ENCODE results near the gene CNTF.

The CNTF gene

DNA sequence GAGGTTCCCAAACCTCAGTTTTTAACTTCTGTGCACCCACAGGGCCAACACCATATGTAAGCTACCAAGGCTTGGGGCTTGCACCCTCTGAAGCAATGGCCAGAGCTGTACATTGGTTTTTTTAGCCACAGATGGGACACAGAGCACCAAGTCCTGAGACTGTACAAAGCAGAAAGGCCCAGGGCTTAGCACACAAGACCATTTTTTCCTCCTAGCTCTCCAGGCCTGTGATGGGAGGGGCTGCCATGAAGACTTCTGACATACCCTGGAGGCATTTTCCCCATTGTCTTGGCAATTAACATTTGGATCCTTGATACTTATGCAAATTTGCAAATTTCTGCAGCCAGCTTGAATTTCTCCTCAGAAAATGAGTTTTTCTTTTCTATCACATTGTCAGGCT, 23.4 kb downstream of the CNTF start:
- TF ChIP-seq CSRNP3 (CRISPR knock-in tag; IDR thresholded peaks at IDR 0.05) (no peak), ZNF70 (CRISPR knock-in tag; IDR thresholded peaks at IDR 0.05) (no peak), CREB5 (CRISPR knock-in tag; IDR thresholded peaks at IDR 0.05; ENCODE audit: low read depth) (no peak), BACH2 (CRISPR knock-in tag; IDR thresholded peaks at IDR 0.05; ENCODE audit: borderline replicate concordance) (no peak), GLIS3 (CRISPR knock-in tag; IDR thresholded peaks at IDR 0.05) (no peak), PPARA (CRISPR knock-in tag; IDR thresholded peaks at IDR 0.05; ENCODE audit: borderline replicate concordance) (no peak), SNAI2 (CRISPR knock-in tag; IDR thresholded peaks at IDR 0.05) (no peak), PATZ1 (CRISPR knock-in tag; IDR thresholded peaks at IDR 0.05; ENCODE audit: borderline replicate concordance) (no peak), TOX (CRISPR knock-in tag; IDR thresholded peaks at IDR 0.05; ENCODE audit: borderline replicate concordance) (no peak), ARNTL (CRISPR knock-in tag; IDR thresholded peaks at IDR 0.05; ENCODE audit: borderline replicate concordance, low read depth) (no peak), ZFP3 (CRISPR knock-in tag; IDR thresholded peaks at IDR 0.05) (no peak), ESRRG (CRISPR knock-in tag; IDR thresholded peaks at IDR 0.05) (no peak), ZFP30 (CRISPR knock-in tag; IDR thresholded peaks at IDR 0.05) (no peak), ZC3H10 (CRISPR knock-in tag; IDR thresholded peaks at IDR 0.05) (no peak)
- TF ChIP-seq, protein P1, sequence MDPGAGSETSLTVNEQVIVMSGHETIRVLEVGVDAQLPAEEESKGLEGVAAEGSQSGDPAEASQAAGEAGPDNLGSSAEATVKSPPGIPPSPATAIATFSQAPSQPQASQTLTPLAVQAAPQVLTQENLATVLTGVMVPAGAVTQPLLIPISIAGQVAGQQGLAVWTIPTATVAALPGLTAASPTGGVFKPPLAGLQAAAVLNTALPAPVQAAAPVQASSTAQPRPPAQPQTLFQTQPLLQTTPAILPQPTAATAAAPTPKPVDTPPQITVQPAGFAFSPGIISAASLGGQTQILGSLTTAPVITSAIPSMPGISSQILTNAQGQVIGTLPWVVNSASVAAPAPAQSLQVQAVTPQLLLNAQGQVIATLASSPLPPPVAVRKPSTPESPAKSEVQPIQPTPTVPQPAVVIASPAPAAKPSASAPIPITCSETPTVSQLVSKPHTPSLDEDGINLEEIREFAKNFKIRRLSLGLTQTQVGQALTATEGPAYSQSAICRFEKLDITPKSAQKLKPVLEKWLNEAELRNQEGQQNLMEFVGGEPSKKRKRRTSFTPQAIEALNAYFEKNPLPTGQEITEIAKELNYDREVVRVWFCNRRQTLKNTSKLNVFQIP (CRISPR knock-in tag; IDR thresholded peaks at IDR 0.05; ENCODE audit: borderline replicate concordance, low read depth) = no peak
- ATAC-seq = no peak

DNA sequence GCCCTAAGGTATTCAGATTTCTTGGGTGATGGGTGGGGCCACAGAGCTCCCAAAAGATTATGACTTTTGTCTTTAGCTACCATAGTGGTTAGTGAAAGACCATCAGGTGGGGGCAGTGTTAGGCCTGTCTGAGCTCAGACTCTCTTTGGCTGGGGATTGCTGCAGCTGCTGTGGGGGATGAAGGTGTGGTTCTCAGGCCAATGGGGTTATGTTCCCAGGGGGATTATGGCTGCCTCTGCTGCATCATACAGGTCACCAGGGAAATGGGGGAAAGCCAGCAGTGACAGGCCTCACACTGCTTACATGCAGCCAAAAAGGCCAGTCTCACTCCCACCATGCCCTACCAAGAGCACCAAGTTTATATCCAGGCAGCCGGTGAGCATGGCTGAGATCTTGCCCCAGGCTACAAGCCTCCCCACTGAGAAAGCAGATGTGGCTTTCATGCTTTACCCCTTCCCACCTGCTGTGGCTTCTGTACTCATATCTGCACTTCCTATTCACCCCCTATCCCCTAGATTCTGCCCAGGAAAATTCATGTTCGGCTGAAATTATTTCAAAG, 24.8 kb downstream of the CNTF start:
- no peak for ATAC-seq
- TF ChIP-seq CSDC2 (CRISPR knock-in tag; IDR thresholded peaks at IDR 0.05) (no peak), ZFP30 (CRISPR knock-in tag; IDR thresholded peaks at IDR 0.05) (no peak), RARB (CRISPR knock-in tag; IDR thresholded peaks at IDR 0.05) (no peak), SNAI2 (CRISPR knock-in tag; IDR thresholded peaks at IDR 0.05) (no peak), ZNF70 (CRISPR knock-in tag; IDR thresholded peaks at IDR 0.05) (no peak), TCF4 (CRISPR knock-in tag; IDR thresholded peaks at IDR 0.05; ENCODE audit: borderline replicate concordance) (no peak), ZNF8 (CRISPR knock-in tag; IDR thresholded peaks at IDR 0.05) (no peak), PATZ1 (CRISPR knock-in tag; IDR thresholded peaks at IDR 0.05; ENCODE audit: borderline replicate concordance) (no peak), PPARA (CRISPR knock-in tag; IDR thresholded peaks at IDR 0.05; ENCODE audit: borderline replicate concordance) (no peak), CSRNP3 (CRISPR knock-in tag; IDR thresholded peaks at IDR 0.05) (no peak), BACH2 (CRISPR knock-in tag; IDR thresholded peaks at IDR 0.05; ENCODE audit: borderline replicate concordance) (no peak), ZC3H10 (CRISPR knock-in tag; IDR thresholded peaks at IDR 0.05) (no peak), CREB5 (CRISPR knock-in tag; IDR thresholded peaks at IDR 0.05; ENCODE audit: low read depth) (no peak), TOX (CRISPR knock-in tag; IDR thresholded peaks at IDR 0.05; ENCODE audit: borderline replicate concordance) (no peak), ARNTL (CRISPR knock-in tag; IDR thresholded peaks at IDR 0.05; ENCODE audit: borderline replicate concordance, low read depth) (no peak), OSR1 (CRISPR knock-in tag; IDR thresholded peaks at IDR 0.05) (no peak), GLIS3 (CRISPR knock-in tag; IDR thresholded peaks at IDR 0.05) (no peak)
- TF ChIP-seq, protein P2, sequence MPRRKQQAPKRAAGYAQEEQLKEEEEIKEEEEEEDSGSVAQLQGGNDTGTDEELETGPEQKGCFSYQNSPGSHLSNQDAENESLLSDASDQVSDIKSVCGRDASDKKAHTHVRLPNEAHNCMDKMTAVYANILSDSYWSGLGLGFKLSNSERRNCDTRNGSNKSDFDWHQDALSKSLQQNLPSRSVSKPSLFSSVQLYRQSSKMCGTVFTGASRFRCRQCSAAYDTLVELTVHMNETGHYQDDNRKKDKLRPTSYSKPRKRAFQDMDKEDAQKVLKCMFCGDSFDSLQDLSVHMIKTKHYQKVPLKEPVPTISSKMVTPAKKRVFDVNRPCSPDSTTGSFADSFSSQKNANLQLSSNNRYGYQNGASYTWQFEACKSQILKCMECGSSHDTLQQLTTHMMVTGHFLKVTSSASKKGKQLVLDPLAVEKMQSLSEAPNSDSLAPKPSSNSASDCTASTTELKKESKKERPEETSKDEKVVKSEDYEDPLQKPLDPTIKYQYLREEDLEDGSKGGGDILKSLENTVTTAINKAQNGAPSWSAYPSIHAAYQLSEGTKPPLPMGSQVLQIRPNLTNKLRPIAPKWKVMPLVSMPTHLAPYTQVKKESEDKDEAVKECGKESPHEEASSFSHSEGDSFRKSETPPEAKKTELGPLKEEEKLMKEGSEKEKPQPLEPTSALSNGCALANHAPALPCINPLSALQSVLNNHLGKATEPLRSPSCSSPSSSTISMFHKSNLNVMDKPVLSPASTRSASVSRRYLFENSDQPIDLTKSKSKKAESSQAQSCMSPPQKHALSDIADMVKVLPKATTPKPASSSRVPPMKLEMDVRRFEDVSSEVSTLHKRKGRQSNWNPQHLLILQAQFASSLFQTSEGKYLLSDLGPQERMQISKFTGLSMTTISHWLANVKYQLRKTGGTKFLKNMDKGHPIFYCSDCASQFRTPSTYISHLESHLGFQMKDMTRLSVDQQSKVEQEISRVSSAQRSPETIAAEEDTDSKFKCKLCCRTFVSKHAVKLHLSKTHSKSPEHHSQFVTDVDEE (CRISPR knock-in tag; IDR thresholded peaks at IDR 0.05) = no peak
- TF ChIP-seq, protein P1 (CRISPR knock-in tag; IDR thresholded peaks at IDR 0.05; ENCODE audit: borderline replicate concordance, low read depth) = no peak
